Fibroblast of skin of right quadriceps (primary cell): ENCODE results near the gene PXK.

ENCODE experiments used
- DNase-seq: peaks from one replicate; pipeline ENCODE4 v3.0.0-alpha.2; 2013

Gene PXK

DNA sequence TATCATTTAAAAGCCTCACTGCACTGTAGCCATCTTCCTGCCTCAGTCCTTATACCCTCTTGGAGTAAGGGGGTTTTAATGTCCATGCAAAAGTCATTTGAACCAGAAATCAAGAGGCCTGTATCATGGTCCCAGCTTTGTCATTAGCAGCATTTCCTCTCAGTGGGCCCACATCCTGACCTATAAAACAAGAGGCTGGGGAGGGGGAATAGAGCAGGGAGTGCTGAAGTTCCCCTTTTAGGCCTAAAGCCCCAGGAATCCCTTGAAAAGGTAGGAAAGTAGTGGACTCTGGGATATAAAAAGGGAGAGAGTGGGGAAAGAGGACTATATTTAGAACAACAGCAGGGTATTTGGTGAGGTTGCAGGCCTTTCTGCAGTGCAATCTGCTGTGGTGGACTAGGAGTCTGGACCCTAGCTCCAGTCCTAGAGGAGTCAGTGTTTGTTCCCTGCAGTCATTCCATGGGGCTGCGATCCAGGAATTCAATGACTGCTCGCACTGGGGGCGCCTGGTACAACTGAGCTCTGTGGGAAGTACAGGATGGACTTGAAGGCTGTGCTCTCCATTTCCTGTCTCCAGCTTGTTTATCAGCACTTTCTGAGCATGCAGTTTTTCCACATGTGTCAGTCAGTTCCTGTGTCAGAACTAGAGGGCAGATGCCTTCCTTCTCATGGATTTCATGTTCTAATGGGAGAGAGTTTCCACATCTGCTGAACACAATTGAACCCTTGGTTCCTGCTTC lies 54.1 kb downstream of the PXK start:
- peak; percentile 89 for DNase-seq

DNA sequence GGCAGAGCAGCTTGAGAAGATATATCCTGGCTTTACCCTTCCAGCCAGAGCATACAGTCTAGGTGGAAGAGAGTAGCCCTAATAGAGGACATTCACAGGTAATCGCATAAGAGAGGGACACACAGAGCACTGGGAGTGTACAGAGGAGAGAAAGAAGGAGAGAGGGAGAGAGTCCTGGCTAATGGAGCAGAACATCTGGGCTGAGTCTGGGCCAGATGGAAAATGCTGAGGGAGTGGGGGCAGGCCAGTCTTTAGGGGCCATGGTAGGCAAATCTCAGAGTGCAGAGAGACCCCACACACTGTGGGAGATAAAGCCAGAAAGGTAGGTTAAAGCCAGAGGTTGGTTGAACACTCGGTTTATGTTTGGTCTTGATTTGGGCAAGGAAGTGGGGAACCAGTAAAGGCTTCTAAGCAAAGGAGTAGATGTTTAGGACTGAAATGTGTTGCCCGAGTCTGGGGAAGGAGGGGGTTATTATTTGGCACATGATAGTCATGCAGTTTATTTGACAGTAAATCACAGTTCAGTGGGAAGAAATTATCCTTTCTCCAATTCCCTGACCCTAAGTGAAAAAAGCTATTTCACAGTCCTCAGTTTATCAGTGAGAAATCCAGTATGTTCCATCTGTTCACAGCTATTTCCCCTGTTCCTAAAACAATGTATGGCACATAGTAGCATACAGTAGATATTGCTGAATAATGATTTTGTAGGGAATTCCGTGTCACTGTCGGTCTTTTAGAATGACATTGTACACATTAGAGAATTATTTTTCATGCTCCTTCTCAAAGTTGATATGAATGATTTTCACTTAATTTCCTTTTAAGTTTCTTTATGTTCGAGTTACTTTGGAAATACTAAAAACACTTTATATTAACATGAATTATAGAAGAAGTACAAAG lies 55.2 kb downstream of the PXK start:
- DNase-seq = no peak

DNA sequence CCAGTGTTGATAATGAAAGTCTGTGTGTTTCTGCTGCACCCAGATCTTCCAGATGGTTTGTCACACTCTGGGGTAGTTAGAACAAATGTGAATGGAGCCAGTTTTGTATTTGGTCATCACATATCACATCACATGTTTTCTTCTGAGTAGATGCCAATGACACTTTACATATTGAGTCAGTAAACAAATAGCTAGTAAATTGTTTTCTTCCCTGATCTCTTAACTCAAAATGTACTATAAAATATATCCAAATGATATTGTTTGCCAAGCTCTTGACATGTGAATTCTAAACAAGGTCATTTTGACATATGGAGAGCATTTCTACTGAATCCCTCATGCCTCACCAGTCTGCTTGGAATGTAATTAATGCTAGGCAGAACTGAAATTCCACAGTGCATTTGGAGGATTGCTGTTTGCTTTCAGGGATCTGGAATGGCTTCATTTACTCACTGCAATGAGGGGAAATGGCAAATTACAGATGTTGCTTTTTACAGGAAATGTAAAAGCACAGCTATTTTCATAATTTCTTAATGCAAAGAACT lies 55.9 kb downstream of the PXK start:
- peak; percentile 90 for DNase-seq

DNA sequence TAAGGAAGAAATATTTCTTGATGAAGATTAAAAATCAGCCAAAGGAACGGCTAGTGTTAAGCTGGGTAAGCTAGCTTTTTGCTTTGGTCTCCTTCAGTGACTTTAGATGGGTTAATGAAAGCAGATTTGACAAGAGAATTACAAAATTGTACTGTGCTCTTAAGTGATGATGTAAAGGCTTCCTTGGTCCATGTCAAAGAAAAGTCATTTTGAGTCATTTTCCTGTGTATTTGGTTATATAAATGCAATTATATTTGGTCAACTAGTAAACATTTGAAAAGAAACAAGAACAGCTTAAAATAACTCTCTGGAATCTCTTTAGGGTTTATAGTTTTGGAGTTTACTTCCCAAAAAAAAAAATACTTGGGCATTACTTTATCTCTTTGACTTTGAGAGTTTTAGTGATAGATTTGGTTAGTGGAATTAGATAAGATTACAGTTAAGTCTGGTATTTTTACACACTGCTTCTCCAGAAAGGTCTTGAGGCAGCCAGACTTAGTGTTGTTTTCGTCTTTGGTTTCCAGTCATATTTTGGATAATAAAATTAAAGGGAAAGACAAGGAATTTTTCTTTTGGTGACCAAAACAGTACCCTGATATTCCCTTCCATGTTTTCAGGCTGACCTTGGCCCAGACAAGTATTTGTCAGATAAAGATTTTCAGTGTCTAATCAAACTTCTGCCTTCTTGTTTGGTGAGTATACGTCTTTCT lies 58.6 kb downstream of the PXK start:
- DNase-seq = no peak

DNA sequence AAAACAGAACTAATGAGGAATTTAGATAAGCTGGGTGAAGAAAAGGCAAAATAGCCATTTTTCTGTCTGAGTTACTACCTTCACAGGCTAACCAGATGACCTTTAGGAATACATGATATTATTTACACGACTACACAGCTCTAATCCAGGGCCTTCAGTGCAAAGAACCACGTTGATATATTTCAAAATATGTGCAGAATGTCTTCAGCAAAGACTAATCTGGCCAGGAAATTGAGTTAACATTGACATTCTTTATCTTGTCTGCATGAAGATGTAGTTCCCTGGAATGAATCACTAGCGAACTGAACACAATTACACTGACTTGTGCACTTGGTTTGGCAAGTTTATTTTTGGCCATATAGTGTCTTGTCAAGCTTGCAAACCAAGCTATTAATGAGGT lies 59.5 kb downstream of the PXK start:
- DNase-seq = peak; percentile 33

DNA sequence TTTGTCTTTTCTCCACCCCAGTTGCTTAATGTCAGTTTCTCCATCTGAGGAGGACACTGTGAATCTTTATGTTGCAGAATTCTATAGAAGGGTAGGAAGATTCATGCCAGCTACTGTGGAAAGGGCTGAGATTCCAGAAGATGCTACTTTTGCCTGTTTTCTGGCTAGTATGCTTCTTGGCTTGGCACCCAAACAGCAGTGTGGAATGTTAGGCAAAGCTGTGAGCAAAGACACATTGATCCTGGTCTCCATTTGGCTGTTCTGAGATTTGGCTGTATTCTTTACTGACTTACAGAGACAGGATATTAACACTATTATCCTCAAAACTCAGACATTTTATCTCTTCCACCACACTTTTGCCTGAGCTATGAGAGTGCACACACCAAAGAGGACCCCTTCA lies 61.6 kb downstream of the PXK start:
- DNase-seq = no peak

DNA sequence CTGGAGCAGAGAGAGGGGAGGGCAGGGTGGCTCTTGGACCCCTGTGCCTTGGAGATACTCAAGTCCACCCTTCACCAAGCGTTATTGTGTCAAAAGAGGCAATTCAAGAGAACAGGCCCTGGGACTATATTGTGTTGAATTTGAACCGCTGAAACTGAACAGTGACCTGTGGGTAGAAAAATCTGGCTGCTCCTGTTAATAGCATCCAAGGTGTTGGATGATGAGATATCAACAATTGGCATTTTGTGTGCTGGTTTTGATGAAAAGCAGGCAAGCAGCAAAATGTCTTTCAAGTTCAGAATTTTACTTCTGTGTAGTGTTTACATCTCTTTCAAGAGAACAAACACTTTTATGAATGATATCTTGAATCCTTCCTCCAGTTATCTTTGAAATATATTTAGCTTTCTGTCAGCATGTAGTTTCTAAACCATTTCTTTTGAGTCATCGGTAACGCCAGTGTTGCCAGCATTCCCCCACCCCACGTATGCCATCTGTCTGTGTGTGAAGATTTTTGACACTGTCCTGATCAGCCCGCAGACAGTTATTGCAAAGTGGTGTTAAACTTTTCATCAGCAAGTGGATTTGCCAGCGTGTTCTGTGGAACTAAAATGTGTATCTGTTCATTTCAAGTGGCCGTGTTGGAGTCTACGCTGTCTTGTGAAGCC lies 66.1 kb downstream of the PXK start:
- DNase-seq = no peak

DNA sequence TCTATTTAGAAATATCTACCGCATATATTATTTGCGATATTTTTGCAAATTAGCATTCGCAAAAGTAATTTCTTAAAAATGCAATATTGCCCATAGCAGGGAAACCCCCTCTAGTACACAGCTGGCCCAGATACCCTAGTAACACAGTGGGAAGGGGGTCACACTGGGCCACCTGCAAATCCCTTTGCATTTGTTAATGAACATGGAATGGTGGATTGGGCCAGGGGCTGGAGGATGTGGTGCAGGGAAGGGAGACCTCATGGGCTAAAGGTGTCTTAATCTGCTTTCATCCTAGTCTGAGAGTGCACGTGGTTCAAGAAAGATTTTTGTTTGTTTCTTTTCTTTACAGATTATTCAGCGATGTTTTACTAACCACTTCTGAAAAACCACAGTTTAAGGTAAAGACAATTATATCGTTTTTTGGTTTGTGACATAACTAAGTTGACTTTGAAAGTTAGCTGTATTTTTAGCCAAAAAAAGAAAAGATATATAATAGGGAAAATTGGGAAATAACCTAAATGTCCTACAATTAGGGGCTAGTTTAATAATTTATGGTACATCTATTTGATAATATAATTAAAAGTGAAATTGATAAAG lies 70.9 kb downstream of the PXK start:
- no peak for DNase-seq

DNA sequence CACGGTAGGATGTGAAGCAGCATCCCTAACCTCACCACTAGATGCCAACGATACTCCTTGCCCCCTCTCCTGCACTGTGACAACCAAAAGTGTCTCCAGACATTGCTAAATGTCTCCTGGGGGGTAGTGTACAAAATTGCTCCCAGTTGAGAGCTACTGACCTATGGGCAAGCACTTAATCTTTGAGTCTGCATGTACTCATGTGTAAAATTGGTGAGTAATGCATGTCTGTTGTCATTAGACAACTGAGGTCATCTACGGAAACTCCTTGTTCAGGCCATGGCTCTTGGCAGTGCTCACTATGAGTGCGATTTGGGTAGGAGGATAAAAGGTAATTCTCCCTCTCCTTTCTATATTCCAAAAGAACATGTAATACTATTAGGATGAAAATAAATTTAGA lies 71.7 kb downstream of the PXK start:
- DNase-seq = peak; percentile 77

DNA sequence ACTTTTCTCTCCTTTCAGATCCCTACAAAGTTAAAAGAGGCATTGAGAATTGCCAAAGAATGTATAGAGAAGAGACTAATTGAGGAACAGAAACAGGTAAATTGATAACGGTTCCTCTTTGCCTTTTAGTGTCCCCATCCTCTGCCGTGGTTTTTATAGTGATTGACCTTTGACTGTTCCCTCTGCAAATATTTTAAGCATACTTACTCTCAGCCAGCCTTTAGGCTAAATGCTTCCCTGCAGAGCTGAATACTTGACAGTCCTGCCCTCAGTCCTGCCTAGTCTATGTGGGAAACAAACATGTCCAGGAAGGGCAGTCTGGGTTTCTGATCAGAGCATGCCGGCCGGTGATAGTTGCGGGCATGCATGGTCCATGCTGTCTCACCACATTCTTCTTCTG lies 76.2 kb downstream of the PXK start:
- no peak for DNase-seq

DNA sequence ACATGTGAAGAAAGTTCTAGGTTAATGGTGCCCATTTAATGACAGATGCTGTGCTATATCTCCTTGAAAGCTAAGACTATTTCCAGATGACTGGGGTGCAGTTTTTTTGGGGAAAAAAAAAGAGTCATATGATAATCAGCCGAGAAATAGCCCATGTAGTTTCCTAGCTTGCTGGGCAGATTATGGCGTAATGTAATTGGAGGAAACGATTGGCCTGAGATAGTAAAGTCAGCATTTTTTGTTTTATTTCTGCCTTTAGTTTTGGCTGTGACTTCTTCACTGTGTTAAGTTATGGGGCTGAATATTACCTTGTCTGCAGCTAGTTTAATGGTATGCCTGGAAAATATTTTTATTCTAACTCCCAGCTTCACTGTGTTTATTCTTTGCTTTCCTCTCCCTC lies 77.0 kb downstream of the PXK start:
- no peak for DNase-seq

DNA sequence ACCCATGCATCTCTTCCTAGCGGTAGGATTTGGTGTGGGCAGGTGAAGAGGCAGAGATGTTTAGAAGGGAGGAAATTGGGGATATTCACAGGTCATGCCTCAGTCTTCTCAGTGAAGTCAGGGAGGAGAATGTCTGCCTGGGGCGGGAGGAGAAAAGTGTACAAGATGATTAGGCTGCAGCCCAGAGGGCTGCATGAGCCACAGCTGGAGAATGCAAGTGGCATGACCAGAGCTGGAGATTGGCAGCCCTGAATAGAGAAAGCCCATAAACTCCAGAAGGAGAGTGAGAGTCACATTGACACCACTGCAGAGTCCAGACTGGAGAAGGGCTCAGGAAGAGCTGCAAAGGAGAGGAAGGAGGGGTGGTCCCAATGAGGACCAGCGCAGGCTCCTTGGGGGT lies 78.3 kb downstream of the PXK start:
- DNase-seq = no peak

DNA sequence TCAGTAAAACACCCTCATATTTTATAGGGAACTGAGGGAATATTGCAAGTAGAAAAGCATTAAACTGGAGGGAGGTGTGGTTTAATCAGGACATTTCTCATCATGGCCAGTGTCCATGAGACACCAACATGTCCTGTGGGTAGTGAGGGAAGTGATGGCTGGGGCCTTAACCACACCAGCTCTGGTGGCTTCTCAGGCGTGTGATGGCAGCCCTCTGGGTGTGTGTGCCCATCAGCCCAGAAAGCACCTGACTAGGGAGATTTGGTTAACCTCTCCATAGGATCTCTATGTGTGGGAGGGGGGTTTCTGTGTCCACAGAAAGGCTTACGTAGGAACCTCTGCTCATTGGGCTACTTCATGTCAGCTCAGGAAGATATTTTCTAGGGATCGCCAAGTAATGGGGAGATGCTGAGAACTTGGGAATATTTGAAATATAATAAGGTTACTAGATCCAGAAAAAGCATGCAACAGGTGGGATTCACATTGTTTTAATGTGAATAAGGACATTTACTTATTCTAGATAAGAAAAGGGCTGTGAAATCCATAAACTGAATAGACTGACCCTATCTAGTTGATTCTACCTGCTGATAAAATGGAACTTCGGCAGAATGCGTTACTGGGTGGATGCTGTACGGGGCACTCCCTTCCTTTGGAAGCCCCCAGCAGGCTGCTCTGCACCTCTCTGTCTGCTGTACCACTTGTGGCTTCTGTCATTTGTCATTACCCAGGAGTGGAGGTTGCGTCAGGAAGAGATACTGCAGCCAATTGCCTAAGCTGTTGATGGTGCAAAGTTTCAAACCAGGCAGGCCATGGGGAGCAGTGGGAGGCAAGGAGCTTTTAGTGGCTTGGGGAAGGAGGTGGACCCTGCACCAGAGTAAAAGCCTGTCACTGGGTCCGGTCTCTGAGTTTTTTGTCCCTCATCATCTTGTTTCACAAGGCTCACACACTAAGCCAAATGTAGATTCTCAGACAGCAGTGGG lies 79.4 kb downstream of the PXK start:
- DNase-seq = no peak

DNA sequence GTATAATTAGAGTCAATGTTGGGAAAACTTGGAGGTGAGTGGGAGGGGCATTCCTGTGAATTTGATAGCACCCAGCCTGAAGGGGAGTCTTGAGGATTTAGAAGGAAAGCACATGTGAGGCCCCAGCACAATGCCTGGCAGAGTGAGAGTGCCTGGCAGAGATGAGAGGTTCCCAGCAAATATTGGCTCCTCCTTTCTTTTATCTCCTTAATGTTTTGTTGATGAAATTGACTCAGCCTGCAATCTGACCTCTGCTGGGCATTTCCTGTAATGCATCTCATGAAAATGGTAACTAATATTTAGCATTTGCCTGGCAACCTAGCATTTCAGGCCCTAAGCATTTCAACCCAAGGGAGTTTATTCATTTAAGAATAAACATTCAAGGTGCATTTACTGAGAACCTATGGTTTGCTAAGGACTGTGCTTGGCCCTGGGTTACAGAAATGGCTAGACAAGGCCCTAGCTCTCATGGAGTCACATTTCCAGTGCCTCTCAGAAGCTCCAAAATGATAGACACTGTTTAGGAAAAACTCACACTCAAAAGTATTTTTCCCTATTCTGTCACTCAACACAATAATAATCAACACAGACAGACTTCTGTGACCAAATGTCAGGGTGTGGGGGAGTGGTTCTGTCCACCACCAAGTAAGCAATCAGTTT lies 82.0 kb downstream of the PXK start:
- peak; percentile 66 for DNase-seq

DNA sequence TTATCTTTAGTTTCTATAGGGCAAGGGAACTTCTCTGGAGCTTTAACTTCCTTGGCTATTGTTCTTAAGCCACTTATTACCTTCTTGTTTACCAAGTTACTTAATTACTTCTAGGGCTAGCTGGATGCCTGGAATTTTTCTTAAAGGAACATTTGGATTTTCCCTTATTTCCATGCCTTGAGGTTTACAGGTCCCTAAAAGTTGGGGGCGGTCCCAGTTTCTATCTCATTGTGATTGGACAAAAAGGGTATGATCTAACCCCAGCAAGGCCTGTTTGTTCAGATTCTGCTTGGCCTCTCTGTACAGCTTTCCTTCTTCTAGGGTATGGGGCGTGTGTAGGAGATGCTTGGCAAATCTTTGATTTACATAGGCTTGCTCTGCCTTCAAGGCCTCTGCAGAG lies 83.5 kb downstream of the PXK start:
- no peak for DNase-seq

DNA sequence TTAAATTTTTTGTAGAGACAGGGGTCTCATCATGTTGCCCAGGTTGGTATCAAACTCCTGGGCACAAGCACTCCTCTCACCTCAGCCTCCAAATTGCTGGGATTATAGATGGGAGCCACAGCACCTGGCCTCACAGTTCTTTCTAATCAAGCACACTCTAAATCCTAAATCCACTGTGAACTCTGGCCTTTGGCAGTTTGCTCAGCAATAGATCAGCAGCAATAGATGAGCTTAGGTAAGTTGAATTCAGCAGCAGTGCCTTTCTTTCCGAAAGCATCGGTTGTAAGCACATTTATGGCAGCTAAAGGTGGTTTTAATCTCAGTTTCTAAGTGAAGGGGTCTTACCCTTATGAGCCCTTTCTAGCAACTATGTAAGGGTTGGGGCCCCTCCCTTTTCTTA lies 84.4 kb downstream of the PXK start:
- no peak for DNase-seq

DNA sequence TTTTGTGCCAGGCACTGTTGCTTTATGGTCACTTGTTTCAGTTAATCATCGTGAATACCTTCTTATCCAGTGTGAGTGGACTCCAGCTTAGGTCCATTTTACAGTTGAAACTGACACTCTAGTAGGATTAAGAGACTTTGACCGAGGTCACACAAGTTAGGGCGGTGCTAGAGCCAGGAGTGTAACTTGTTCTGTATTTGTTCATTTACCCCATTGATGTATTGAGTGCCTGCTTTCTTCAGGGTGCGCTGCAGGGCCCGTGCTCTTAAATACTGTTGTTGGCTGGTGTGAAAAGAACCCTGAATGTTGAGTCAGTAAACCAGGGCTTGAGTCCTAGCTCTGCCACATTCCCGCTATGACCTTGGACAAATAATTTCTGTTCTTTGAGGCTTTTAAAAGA lies 85.5 kb downstream of the PXK start:
- DNase-seq = no peak

DNA sequence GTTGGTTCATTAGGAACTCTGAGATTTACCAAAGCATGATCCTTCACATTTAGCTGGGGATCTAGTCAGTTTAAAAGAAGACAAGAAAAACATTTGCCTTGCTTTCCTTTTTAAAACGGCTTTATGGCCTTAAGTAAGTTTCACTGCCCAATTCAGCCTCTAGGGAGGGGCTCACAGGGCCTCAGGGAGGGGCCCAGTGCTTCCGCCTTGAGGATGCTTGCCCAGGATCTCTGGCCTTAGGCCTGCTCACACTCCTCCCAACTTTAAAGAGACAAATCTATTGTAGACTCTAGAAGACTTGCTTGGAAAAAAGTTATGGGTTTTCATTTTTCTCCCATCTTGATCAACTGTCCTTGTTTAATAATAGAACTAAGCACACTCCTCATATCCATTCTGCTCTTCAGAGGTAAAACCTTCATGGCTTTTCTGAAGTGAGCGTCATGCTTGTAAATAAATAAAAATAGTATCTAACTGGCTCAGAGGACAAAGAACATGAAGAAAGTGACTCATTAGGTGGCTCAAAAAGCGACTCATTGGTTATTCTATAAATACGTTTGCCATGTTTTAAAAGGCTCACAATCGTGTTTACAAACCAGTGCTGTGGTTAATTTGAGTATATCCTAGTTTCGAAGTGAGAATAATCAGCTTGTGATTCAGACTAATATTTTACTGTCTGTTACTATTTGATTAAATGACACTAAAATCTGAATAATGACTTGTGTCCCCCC lies 87.3 kb downstream of the PXK start:
- DNase-seq = peak; percentile 35

DNA sequence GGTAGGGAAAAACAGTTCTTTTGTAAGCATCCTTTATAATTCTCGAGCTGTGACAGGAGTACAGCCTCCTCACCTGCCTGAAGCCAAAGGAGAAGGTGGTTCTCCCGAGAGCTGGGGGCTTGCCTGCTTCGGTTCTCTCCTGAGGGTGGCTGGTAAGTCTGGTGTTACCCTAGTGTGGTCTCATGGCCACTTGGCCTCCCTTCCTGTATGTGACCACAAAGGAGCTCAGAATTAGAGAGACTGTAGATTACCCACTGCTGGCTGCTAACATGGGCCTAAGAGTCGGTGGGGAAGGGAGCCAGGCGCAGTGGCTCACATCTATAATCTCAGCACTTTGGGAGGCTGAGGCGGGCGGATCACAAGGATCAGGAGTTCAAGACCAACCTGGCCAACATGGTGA lies 88.3 kb downstream of the PXK start:
- no peak for DNase-seq

DNA sequence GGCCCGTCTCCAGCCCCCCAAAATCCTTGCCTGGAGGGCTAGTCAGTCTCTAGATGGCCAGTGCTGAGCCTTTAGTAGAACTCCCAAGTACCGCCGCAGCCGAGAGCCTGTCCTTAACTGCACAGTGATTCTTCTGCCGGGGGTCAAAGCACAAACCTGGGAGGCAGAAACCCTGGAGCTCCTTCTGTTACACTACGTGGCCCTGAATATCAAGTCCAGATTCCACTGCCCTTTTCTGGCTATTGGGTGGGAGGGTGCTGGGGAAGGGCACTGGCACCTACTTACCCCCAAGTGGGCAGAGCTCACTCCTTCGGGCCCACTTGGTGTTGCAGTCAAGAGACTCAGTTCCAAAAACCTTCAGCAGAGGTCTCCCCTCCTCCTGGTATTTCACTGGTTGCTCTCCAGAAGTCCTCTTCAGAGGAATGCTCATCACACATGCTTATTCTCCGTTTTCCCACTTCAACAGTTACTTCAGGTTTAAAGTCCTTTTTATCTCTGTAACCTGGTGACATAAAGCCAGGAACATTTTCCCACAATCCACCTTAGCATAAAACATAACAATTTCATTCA lies 90.1 kb downstream of the PXK start:
- peak; percentile 37 for DNase-seq
